WTC11 (cell line): ENCODE measurements around the gene VCP.

Experiments
- ATF3 ChIP-seq: sonication (generic); formaldehyde crosslinking; conservative IDR thresholded peaks from 2 replicates; pipeline ENCODE4 v1.8.1; 2022; ENCODE audit warnings: mild to moderate bottlenecking, missing genetic modification reagents
- CREB1 ChIP-seq: sonication (generic); formaldehyde crosslinking; IDR thresholded peaks from 2 replicates; pipeline ENCODE4 v1.8.0; 2023; ENCODE audit warnings: mild to moderate bottlenecking, missing genetic modification reagents
- CREM ChIP-seq: sonication (generic); formaldehyde crosslinking; IDR thresholded peaks from 2 replicates; pipeline ENCODE4 v1.8.1; 2022; ENCODE audit warnings: mild to moderate bottlenecking, missing genetic modification reagents, moderate library complexity
- EMX1 ChIP-seq: fragments of 250-450 bp; sonication (Bioruptor Pico); IDR thresholded peaks from 2 replicates; pipeline ENCODE4 v1.8.0; 2021; ENCODE audit warnings: mild to moderate bottlenecking
- MAX ChIP-seq: sonication (generic); formaldehyde crosslinking; IDR thresholded peaks from 2 replicates; pipeline ENCODE4 v1.8.0; 2022; ENCODE audit warnings: mild to moderate bottlenecking, missing genetic modification reagents
- NFYB ChIP-seq: sonication (generic); formaldehyde crosslinking; conservative IDR thresholded peaks from 2 replicates; pipeline ENCODE4 v1.8.0; 2022; ENCODE audit warnings: low read depth, missing genetic modification reagents
- NR2C2 ChIP-seq: sonication (generic); formaldehyde crosslinking; IDR thresholded peaks from 2 replicates; pipeline ENCODE4 v1.8.0; 2022; ENCODE audit warnings: mild to moderate bottlenecking, missing genetic modification reagents
- PRRX2 ChIP-seq: fragments of 250-450 bp; sonication (Bioruptor Pico); IDR thresholded peaks from 2 replicates; pipeline ENCODE4 v1.8.0; 2021; ENCODE audit warnings: mild to moderate bottlenecking
- SMAD3 ChIP-seq: sonication (generic); formaldehyde crosslinking; IDR thresholded peaks from 2 replicates; pipeline ENCODE4 v1.8.0; 2022; ENCODE audit warnings: missing genetic modification reagents, mild to moderate bottlenecking, borderline replicate concordance
- SP1 ChIP-seq: sonication (generic); formaldehyde crosslinking; conservative IDR thresholded peaks from 2 replicates; pipeline ENCODE4 v1.8.1; 2022; ENCODE audit warnings: missing genetic modification reagents
- USF2 ChIP-seq: sonication (generic); formaldehyde crosslinking; IDR thresholded peaks from 2 replicates; pipeline ENCODE4 v1.8.1; 2023; ENCODE audit warnings: mild to moderate bottlenecking, missing genetic modification reagents, moderate library complexity
- ZNF121 ChIP-seq: sonication (generic); formaldehyde crosslinking; IDR thresholded peaks from 2 replicates; pipeline ENCODE4 v1.8.0; 2023; ENCODE audit warnings: missing genetic modification reagents
- TF ChIP-seq, protein P1 (sequence below): fragments of 200-600 bp; IDR thresholded peaks from 2 replicates; pipeline ENCODE4 v1.8.0; 2022; ENCODE audit warnings: antibody characterized with exemption
- TF ChIP-seq, protein P2 (sequence below): sonication (generic); formaldehyde crosslinking; IDR thresholded peaks from 2 replicates; pipeline ENCODE4 v1.8.0; 2022; ENCODE audit warnings: missing genetic modification reagents

GRCh38 chr9:35106343-35106730 lies 33.9 kb upstream of the VCP start:
- TF ChIP-seq, protein P1, sequence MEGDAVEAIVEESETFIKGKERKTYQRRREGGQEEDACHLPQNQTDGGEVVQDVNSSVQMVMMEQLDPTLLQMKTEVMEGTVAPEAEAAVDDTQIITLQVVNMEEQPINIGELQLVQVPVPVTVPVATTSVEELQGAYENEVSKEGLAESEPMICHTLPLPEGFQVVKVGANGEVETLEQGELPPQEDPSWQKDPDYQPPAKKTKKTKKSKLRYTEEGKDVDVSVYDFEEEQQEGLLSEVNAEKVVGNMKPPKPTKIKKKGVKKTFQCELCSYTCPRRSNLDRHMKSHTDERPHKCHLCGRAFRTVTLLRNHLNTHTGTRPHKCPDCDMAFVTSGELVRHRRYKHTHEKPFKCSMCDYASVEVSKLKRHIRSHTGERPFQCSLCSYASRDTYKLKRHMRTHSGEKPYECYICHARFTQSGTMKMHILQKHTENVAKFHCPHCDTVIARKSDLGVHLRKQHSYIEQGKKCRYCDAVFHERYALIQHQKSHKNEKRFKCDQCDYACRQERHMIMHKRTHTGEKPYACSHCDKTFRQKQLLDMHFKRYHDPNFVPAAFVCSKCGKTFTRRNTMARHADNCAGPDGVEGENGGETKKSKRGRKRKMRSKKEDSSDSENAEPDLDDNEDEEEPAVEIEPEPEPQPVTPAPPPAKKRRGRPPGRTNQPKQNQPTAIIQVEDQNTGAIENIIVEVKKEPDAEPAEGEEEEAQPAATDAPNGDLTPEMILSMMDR = no peak
- TF ChIP-seq USF2 (no peak), NR2C2 (CRISPR knock-in tag) (no peak), NFYB (CRISPR knock-in tag) (no peak), SP1 (CRISPR knock-in tag) (no peak), CREM (CRISPR knock-in tag) (no peak), ZNF121 (no peak), SMAD3 (CRISPR knock-in tag) (no peak), EMX1 (no peak), PRRX2 (no peak), CREB1 (no peak), MAX (no peak), ATF3 (CRISPR knock-in tag) (no peak)
- TF ChIP-seq, protein P2, sequence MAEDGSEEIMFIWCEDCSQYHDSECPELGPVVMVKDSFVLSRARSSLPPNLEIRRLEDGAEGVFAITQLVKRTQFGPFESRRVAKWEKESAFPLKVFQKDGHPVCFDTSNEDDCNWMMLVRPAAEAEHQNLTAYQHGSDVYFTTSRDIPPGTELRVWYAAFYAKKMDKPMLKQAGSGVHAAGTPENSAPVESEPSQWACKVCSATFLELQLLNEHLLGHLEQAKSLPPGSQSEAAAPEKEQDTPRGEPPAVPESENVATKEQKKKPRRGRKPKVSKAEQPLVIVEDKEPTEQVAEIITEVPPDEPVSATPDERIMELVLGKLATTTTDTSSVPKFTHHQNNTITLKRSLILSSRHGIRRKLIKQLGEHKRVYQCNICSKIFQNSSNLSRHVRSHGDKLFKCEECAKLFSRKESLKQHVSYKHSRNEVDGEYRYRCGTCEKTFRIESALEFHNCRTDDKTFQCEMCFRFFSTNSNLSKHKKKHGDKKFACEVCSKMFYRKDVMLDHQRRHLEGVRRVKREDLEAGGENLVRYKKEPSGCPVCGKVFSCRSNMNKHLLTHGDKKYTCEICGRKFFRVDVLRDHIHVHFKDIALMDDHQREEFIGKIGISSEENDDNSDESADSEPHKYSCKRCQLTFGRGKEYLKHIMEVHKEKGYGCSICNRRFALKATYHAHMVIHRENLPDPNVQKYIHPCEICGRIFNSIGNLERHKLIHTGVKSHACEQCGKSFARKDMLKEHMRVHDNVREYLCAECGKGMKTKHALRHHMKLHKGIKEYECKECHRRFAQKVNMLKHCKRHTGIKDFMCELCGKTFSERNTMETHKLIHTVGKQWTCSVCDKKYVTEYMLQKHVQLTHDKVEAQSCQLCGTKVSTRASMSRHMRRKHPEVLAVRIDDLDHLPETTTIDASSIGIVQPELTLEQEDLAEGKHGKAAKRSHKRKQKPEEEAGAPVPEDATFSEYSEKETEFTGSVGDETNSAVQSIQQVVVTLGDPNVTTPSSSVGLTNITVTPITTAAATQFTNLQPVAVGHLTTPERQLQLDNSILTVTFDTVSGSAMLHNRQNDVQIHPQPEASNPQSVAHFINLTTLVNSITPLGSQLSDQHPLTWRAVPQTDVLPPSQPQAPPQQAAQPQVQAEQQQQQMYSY (CRISPR knock-in tag) = no peak
